Hippocampal formation (tissue), 2 donors: ENCODE results near the gene PF4V1.
"Not testable (repeated sequence)": the region's sequence is repeated elsewhere in the genome, so short reads cannot be mapped to it uniquely, and the experiment has no call there.

Source experiments
- DNase-seq, 2 donors: peaks; one replicate each; lab custom pipeline; 2025; lab: John Stamatoyannopoulos, UW

The PF4V1 gene

GRCh38 chr4:73870768-73871167, 17.7 kb downstream of the PF4V1 start:
- DNase-seq: no peak

GRCh38 chr4:73871511-73872310, 18.6 kb downstream of the PF4V1 start:
- no peak for DNase-seq

- DNase-seq: no peak
Measured at GRCh38 chr4:73872316-73873108, 19.4 kb downstream of the PF4V1 start.

GRCh38 chr4:73874386-73874785, 21.3 kb downstream of the PF4V1 start:
- no peak for DNase-seq

- DNase-seq: no peak
Measured at GRCh38 chr4:73875401-73875800, 22.3 kb downstream of the PF4V1 start.

- DNase-seq: no peak
Measured at GRCh38 chr4:73883306-73883705, 30.2 kb downstream of the PF4V1 start.

GRCh38 chr4:73885574-73886267, 32.6 kb downstream of the PF4V1 start:
- no peak for DNase-seq

GRCh38 chr4:73891326-73891725, 38.2 kb downstream of the PF4V1 start:
- no peak for DNase-seq

GRCh38 chr4:73891739-73892405, 38.8 kb downstream of the PF4V1 start:
- no peak for DNase-seq

GRCh38 chr4:73892966-73893365, 39.9 kb downstream of the PF4V1 start:
- no peak for DNase-seq

GRCh38 chr4:73894001-73894400, 40.9 kb downstream of the PF4V1 start:
- no peak for DNase-seq

GRCh38 chr4:73895201-73896175, 42.4 kb downstream of the PF4V1 start:
- DNase-seq: no peak

GRCh38 chr4:73896416-73896815, 43.3 kb downstream of the PF4V1 start:
- DNase-seq: no peak

GRCh38 chr4:73897380-73898136, 44.5 kb downstream of the PF4V1 start:
- DNase-seq: no peak

GRCh38 chr4:73899338-73899737, 46.2 kb downstream of the PF4V1 start:
- DNase-seq: not testable (repeated sequence)

GRCh38 chr4:73901031-73901430, 47.9 kb downstream of the PF4V1 start:
- no peak for DNase-seq

- DNase-seq: no peak
Measured at GRCh38 chr4:73902038-73902637, 49.0 kb downstream of the PF4V1 start.

GRCh38 chr4:73902817-73903547, 49.9 kb downstream of the PF4V1 start:
- DNase-seq: no peak
